Activated T-cell treated with anti-CD3 and anti-CD28 coated beads, Interleukin-2, amount 50 U/mL, for 24 hours (primary cell): ENCODE results near the gene MAFB.

Experiments
- DNase-seq: peaks from one replicate; pipeline ENCODE4 v3.0.0-alpha.2; 2020
- H3K27ac Mint-ChIP-seq: 2 replicates; pipeline ENCODE4 v1.8.0; 2020; ENCODE audit warnings: mild to moderate bottlenecking, mixed read lengths
- H3K27me3 Mint-ChIP-seq: 2 replicates; pipeline ENCODE4 v1.8.0; 2020; ENCODE audit warnings: mixed read lengths
- H3K36me3 Mint-ChIP-seq: 2 replicates; pipeline ENCODE4 v1.8.0; 2020; ENCODE audit warnings: low read depth, mixed read lengths
- H3K4me1 Mint-ChIP-seq: 2 replicates; pipeline ENCODE4 v1.8.0; 2020; ENCODE audit warnings: low read depth, mixed read lengths
- H3K4me3 Mint-ChIP-seq: 2 replicates; pipeline ENCODE4 v1.8.0; 2020; ENCODE audit warnings: mild to moderate bottlenecking, moderate library complexity, mixed read lengths
- H3K9me3 Mint-ChIP-seq: 2 replicates; pipeline ENCODE4 v1.8.0; 2020; ENCODE audit warnings: mixed read lengths

MAFB gene

GRCh38 chr20:40664891-40665290, 24.1 kb downstream of the MAFB start:
- H3K36me3 Mint-ChIP-seq = no peaks in the 10 kb centered on the region
- no peak overlapping the region for H3K4me3 Mint-ChIP-seq
- H3K27ac Mint-ChIP-seq = no peak overlapping the region
- no peaks in the 10 kb centered on the region for H3K4me1 Mint-ChIP-seq
- no peak for DNase-seq
- H3K27me3 Mint-ChIP-seq = peaks cover 5% of the 10 kb centered on the region
- no peaks in the 10 kb centered on the region for H3K9me3 Mint-ChIP-seq

GRCh38 chr20:40663991-40664880, 24.8 kb downstream of the MAFB start:
- Mint-ChIP-seq H3K36me3 (no peaks in the 10 kb centered on the region), H3K4me1 (no peaks in the 10 kb centered on the region), H3K27ac (no peak overlapping the region), H3K9me3 (no peaks in the 10 kb centered on the region), H3K4me3 (no peak overlapping the region), H3K27me3 (peaks cover 5% of the 10 kb centered on the region)
- DNase-seq = no peak

DNA sequence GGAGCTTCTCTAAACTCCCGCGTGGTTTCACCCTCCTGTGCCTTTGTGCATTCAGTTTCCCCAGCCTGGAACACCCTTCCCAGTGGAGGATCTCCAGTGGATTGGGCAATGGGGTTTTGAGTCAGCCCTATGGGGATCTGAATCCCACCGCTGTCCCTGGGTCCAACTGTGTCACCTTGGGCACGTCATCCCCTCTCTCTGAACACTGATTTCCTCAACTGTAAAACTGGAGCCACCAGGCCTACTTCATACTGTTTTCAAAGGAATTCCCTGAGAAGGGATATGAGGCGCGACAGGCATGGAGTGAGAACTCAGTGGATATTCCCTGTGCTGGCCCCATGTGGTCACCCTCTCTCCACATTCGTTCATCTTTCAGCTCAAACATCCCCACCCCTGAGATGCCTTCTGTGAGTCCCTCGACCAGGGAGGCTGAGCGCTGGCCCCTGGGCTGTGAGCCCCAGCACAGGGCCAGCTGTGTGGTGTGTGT, 25.7 kb downstream of the MAFB start:
- H3K4me3 Mint-ChIP-seq = no peak overlapping the region
- no peak overlapping the region for H3K27ac Mint-ChIP-seq
- H3K4me1 Mint-ChIP-seq = no peaks in the 10 kb centered on the region
- peaks cover 9% of the 10 kb centered on the region for H3K27me3 Mint-ChIP-seq
- no peak for DNase-seq
- no peaks in the 10 kb centered on the region for H3K9me3 Mint-ChIP-seq
- H3K36me3 Mint-ChIP-seq = no peaks in the 10 kb centered on the region

- no peak for DNase-seq
- Mint-ChIP-seq H3K27me3 (peaks cover 12% of the 10 kb centered on the region), H3K36me3 (no peaks in the 10 kb centered on the region), H3K4me3 (no peak overlapping the region), H3K4me1 (no peaks in the 10 kb centered on the region), H3K9me3 (no peaks in the 10 kb centered on the region), H3K27ac (no peak overlapping the region)
Observed at GRCh38 chr20:40659567-40659966, 29.5 kb downstream of the MAFB start.

DNA sequence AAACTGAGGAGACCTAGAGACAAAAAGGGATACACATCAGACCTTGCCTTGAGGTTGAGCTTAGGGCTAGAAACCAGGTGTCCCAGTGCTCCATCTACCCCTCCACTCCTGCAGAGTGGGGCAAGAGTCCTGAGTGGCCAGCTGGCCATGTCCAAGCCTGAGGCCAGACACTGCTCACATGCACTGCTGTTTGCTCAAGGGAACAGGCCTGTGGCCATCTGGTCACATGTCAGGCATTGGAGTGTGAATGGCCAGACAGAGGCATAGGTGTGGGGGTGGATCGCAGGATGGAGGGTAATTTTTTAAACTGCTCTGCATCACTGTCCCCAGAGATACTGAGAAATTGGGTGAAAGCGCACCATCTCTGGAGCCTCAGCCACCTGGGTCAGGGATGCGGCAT, 30.5 kb downstream of the MAFB start:
- Mint-ChIP-seq H3K27me3 (peaks cover 12% of the 10 kb centered on the region), H3K4me1 (no peaks in the 10 kb centered on the region), H3K9me3 (no peaks in the 10 kb centered on the region), H3K4me3 (no peak overlapping the region), H3K27ac (no peak overlapping the region), H3K36me3 (no peaks in the 10 kb centered on the region)
- no peak for DNase-seq

- Mint-ChIP-seq H3K27me3 (peaks cover 12% of the 10 kb centered on the region), H3K27ac (no peak overlapping the region), H3K4me3 (no peak overlapping the region), H3K9me3 (no peaks in the 10 kb centered on the region), H3K4me1 (no peaks in the 10 kb centered on the region), H3K36me3 (no peaks in the 10 kb centered on the region)
- no peak for DNase-seq
Observed at GRCh38 chr20:40657526-40657925, 31.5 kb downstream of the MAFB start.

- DNase-seq = no peak
- Mint-ChIP-seq H3K9me3 (no peaks in the 10 kb centered on the region), H3K4me1 (no peaks in the 10 kb centered on the region), H3K27ac (no peak overlapping the region), H3K4me3 (no peak overlapping the region), H3K27me3 (peaks cover 6% of the 10 kb centered on the region), H3K36me3 (no peaks in the 10 kb centered on the region)
Observed at GRCh38 chr20:40655451-40655850, 33.6 kb downstream of the MAFB start.

GRCh38 chr20:40654876-40655275, 34.2 kb downstream of the MAFB start:
- no peaks in the 10 kb centered on the region for H3K4me1 Mint-ChIP-seq
- peaks cover 6% of the 10 kb centered on the region for H3K27me3 Mint-ChIP-seq
- no peak overlapping the region for H3K4me3 Mint-ChIP-seq
- no peaks in the 10 kb centered on the region for H3K9me3 Mint-ChIP-seq
- no peak overlapping the region for H3K27ac Mint-ChIP-seq
- no peak for DNase-seq
- H3K36me3 Mint-ChIP-seq = no peaks in the 10 kb centered on the region

DNA sequence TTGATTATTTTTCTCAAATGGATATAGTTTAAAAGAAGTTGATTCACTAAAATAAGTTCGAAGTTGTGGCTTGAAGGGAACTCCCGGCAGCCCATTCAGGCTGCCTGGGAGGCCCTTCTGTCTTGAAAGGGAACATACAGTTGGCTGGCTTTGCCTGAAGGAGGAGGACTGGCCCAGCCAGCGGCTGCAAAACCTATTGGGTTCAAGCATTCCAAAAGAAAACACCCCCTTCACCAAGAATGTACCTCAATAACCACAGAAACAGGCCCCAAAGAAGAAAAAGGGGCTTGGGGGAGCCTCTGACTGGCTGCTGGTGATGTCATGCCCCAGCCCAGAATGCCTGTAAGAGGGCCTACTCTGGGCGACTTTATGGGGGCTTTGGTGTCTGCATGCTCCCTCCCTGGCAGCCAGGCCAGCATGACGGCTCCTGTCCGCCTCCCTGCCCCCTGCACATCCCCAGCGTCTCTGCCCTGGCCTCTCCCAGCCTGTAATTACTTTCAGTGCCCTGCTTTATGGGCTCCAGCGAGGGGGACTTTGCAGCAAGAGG, 36.5 kb downstream of the MAFB start:
- H3K4me1 Mint-ChIP-seq = no peaks in the 10 kb centered on the region
- no peak overlapping the region for H3K4me3 Mint-ChIP-seq
- peaks cover 4% of the 10 kb centered on the region for H3K27me3 Mint-ChIP-seq
- H3K27ac Mint-ChIP-seq = no peak overlapping the region
- DNase-seq = no peak
- H3K9me3 Mint-ChIP-seq = no peaks in the 10 kb centered on the region
- no peaks in the 10 kb centered on the region for H3K36me3 Mint-ChIP-seq

GRCh38 chr20:40651151-40651550, 37.9 kb downstream of the MAFB start:
- no peak overlapping the region for H3K4me3 Mint-ChIP-seq

DNA sequence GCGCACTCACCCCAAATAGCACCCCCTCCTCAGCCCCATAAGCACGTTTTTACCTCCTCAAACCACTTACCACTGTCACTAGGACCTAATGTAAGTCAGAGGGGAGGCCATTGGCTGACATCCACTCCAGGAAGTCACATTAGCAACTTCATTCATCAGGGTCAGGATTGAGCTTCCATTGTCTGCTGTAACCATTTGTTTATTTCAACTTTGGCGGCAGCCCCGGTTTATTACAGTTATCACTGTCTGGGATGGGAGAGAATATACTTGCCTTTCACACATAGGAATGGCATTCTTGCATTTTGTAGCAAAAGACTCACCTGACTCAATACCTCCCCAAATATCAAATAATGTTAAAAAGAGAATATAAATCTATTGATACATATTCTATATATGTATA, 38.3 kb downstream of the MAFB start:
- no peak for DNase-seq
- H3K4me1 Mint-ChIP-seq = no peaks in the 10 kb centered on the region
- H3K9me3 Mint-ChIP-seq = no peaks in the 10 kb centered on the region
- no peaks in the 10 kb centered on the region for H3K36me3 Mint-ChIP-seq
- H3K27me3 Mint-ChIP-seq = peaks cover 9% of the 10 kb centered on the region
- no peak overlapping the region for H3K27ac Mint-ChIP-seq
- no peak overlapping the region for H3K4me3 Mint-ChIP-seq

More at GRCh38 chr20:40651151-40651550, 37.9 kb downstream of the MAFB start:
- Mint-ChIP-seq H3K4me1 (no peaks in the 10 kb centered on the region), H3K27ac (no peak overlapping the region), H3K27me3 (peaks cover 8% of the 10 kb centered on the region), H3K36me3 (no peaks in the 10 kb centered on the region), H3K9me3 (no peaks in the 10 kb centered on the region)
- no peak for DNase-seq

GRCh38 chr20:40648210-40649072, 40.6 kb downstream of the MAFB start:
- Mint-ChIP-seq H3K27me3 (peaks cover 12% of the 10 kb centered on the region), H3K9me3 (no peaks in the 10 kb centered on the region), H3K4me3 (no peak overlapping the region), H3K36me3 (no peaks in the 10 kb centered on the region), H3K4me1 (no peaks in the 10 kb centered on the region), H3K27ac (no peak overlapping the region)
- no peak for DNase-seq

DNA sequence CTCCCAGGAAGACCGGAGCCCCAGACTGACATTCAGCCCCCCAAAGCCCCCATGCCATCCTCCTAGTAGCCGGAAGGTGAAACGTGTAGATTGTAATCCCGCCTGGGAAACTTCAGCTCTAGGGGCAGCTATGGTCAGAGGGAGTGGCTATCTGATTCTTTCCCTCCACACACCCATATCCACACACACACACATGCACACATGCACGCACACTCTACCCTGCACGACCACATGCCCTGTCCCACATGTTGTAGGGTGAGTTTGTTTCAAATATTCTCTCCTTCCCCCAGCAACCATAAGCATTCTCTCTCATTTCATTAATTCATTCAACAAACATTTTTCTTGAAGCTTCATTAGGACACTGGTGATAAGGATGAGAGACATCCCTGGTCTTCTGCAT, 42.2 kb downstream of the MAFB start:
- Mint-ChIP-seq H3K9me3 (no peaks in the 10 kb centered on the region), H3K4me3 (no peak overlapping the region), H3K27ac (no peak overlapping the region), H3K36me3 (no peaks in the 10 kb centered on the region), H3K27me3 (peaks cover 12% of the 10 kb centered on the region), H3K4me1 (no peaks in the 10 kb centered on the region)
- DNase-seq = no peak

DNA sequence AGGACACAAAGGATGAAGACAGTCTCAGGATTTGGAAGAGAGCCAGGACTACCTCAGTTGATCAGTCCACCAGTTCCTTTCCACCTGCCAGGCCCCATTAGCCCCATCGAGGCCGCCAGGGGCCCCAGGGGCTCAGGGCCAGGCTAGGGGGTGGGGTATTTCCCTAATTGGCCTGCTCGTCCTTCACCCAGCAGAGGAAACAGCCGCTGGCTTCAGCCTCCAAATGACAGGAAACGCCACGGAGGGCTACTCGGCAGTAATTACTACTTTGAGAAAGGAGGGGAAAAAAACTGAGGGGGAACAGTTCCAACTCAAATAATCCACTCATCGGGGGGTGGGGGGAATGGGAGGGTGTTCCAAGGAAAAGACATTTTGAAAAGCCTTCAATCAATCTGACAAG, 42.7 kb downstream of the MAFB start:
- no peaks in the 10 kb centered on the region for H3K4me1 Mint-ChIP-seq
- no peak for DNase-seq

More for the DNA sequence above, 42.7 kb downstream of the MAFB start:
- H3K4me3 Mint-ChIP-seq = no peak overlapping the region
- no peak overlapping the region for H3K27ac Mint-ChIP-seq
- H3K36me3 Mint-ChIP-seq = no peaks in the 10 kb centered on the region
- H3K27me3 Mint-ChIP-seq = peaks cover 12% of the 10 kb centered on the region
- no peaks in the 10 kb centered on the region for H3K9me3 Mint-ChIP-seq
